ENCODE measurements around the gene BBS9.

BBS9 gene

DNA sequence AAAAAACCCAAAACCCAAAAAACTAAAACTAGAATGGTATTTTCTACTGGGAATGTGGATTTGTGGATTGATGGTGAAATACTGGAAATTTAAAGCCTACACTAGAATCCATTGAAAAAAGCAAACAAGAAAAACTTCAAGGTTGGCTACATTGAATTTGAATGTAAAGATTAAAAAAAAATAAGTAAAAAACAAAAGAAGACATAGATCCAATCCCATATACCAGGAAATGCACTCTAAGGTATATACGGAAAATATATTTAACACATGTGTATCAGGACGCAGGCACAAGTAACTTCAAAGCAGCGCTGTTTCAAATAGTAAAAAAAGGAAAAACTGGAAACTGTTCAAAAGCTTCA, 754 bp upstream of the BBS9 start:
- no peak for DNase-seq

DNA sequence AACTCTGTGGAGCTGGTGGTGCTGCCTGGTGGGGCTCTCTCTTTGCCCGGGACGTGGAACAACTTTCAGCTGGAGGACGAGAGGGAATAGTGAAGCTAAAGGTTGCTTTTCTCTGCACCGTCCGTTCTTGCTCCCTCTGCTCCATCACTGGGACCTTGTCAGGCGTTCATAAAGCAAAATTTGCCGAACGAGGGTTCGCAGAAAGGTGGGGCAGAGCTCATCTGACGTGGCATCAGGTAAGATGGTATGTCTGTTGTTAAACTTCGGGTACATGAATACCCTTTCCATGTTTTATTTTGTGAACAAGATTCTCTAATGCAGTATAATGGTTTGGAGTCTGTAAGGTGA, 416 bp downstream of the BBS9 start:
- no peak for DNase-seq

DNA sequence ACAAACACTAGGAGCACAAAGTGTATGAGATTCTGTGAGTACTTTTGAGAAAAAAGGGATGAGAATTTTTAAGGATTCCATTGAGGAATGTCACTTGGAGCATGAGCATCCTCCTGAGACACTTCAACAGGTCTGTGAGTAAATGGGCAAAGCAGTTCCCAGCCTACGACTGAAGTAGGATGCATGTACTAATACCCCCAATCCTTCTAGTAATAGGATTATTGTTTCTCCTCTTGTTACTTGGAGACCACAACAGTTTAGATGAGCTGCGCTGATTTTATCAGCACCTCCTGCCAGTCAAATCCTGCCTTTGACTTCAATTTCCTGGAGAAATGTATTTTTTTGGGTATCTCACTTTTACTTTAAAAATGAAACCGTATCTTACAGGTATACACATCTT, 820 bp downstream of the BBS9 start:
- no peak for DNase-seq

DNA sequence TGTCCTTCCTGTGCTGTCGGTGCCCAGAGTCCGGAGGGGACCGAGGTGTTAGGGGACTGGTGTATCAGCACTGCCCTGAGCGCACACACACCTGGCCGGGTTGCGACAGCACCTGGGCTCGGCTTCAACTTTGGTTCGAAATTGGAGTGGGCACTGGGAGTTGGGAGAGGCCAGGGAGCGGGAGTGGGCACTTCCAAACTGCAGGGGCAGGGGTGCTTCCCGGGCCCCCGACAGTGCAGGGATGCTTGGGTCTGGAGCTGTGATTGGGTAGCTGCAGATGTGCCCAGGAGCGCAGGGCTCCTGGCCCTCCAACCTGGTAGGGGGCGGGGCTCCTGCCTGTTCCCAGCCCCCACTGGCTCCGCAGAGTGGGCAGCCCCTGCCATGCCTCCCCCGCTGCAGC, 7.7 kb downstream of the BBS9 start:
- no peak for DNase-seq

DNA sequence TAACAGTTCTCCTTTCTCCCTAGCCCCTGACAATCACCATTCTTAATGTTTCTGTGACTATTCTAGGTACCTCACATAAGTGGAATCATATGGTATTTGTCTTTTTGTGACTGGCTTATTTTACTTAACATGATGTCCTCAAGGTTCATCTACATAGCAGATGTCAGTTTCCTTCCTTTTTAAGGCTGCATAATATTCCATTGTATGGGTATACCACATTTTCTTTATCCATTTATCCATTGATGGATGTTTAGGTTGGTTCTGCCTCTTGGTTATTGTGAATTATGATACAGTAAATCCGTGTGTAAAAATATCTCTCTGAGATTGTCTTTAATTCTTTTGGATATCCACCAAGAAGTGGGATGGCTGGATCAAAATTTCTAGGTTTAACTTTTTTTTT, 13.2 kb downstream of the BBS9 start:
- no peak for DNase-seq

DNA sequence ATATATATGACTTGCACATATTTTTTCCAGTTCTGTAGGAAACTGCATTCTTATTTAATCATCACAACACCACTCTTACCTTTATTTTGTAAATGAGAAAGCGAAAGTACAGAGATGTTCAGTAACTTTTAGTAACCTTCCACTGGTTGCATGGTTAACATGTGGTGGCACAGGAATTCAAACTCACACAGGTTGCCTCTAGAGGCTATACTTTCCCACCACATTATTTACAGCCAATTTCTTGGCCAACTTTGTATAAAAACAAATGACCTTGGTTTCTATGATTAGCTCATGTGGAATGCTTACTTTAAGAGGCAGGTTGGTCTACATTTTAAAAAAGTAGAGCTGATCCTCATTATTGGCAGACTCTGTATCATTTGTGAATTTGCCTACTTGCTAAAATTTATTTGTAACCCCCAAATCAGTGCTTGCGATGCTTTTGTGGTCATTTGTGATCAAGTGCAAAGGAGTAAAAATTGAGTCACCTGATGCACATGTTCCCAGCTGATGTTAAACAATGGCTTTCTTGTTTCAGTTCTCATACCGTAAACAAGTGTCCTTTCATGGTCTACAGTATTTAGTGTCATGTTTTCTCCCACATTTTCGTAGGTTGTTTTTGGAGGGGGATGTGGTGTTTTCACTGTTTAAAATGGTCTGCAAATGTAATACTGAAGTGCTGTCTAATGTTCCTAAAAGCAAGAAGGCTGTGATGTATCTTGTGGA, 14.8 kb downstream of the BBS9 start:
- DNase-seq: no peak

DNA sequence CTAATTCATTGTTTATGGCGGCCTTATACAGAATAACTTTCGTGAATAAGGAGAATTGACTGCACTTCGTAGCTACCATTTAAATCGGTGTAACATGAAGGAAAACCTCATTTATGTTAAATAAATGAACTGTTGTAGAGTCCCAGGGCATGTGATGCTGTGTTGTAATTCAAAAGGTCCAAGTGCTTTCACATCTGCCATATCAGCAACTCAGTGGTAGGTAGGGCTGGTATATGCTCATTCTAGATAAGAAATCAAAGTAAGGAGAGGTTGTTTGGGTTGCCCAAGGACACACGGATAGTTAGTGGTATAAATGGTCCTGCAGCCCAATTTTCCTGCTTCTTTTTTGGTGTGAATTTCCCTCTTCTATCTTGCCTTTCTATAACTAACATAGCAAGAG, 15.8 kb downstream of the BBS9 start:
- no peak for DNase-seq

DNA sequence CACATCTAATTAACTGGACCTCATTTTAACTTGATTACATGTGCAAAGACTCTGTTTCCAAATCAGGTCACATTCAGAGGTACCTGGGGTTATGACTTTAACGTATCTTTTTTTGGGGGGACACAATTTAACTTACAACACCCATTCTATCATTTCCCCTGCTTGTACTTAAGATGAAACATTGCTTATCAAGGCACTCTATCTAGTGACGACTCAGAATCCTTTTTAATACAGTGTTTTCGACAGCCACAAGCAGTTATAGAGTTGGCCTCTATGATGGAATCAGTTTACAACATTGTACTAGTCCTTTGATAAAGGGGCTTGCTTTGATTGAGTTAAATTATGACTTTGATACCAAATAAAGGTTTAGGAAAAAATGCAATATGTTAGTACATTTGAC, 22.7 kb downstream of the BBS9 start:
- no peak for DNase-seq

DNA sequence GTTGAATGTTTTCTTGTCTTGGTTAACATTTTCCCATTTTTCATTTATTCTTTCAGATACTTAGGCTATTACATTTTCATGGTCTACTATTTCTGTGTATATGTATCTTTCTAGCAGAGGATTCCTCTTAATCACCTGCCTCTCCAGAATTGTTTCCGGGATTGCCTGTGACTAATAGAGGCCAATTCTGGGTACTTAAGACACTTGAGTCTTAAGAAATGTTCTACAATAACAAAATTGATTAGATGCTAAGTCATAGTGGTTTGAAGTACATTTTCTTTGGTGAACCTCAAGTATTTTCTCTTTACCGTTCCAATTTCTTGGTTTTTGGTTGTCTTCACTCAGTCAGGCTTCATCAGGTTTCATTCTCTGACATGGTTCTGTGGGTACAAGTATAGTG, 26.4 kb downstream of the BBS9 start:
- no peak for DNase-seq

DNA sequence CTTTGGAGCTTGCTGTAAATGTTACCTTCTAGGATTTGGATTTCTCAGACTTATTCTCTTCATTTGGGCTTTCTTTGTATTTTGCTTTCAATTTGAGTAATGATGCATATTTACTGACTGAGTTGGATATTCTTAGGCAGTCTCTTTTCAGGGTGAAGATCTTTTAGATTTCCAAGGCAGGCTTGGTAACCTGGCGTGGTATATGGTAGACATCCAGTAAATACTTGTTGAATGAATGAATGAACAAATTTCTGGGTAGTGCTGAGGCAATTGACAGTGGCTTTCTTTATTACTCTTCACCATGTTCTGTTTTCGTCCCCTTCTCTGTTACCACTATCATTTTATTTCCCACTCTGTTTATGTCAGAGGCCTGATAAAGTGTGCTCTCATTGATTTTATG, 27.1 kb downstream of the BBS9 start:
- DNase-seq: no peak

DNA sequence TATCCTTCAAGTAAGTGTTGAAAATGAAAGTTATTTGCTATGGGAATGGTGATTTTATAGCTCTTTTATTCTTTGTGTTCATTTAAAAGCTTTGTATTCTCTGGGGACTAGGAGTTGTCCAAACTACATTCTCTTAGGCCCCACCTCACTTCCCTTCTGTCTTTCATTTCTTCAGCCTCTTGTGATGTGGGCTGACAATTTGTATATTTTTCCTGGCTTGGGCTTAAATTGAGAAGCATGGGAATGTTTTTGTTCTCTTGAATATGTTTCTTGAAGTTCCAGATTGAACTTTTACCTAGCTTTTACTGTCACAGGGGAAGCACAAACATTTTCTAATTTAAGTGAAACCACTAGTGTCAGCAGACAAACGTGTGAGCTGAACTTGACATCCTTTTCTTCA, 27.9 kb downstream of the BBS9 start:
- no peak for DNase-seq

DNA sequence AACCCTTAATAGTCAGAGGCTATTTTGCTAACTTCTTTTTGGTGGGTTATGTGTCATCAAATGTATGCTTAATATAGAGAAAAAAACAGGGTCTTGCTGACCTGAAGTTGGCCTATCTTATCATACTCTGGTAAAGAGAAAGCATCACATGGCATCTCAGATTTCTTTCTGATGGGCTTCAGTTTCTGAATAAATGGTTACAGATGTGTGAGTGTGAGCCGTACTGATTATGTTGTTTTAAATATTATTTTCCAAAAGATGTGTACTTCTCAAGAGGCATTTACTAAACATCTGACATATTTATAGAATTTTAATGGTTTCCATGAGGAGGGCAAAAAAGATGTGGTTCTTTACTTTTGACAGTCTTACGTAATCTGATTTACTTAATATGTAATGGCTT, 28.4 kb downstream of the BBS9 start:
- no peak for DNase-seq

DNA sequence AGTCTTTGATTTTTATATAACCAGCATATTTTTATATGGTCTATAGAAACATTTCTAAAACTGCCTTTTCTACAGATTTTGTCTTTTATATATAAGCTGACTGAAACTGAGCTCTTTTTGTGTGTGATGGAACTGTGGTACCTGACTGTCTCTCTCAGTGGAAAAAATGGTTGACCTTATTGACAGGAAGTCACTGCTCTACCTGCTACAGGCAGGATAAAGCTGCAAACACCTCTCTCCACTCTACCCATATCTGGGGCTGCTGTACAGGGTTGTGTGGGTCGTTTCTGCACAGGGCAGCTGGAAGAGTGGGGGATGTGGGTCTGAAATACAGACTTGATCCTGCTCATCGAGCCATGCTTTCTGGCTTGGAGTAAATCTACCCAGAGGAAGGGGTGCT, 48.5 kb downstream of the BBS9 start:
- DNase-seq: no peak

DNA sequence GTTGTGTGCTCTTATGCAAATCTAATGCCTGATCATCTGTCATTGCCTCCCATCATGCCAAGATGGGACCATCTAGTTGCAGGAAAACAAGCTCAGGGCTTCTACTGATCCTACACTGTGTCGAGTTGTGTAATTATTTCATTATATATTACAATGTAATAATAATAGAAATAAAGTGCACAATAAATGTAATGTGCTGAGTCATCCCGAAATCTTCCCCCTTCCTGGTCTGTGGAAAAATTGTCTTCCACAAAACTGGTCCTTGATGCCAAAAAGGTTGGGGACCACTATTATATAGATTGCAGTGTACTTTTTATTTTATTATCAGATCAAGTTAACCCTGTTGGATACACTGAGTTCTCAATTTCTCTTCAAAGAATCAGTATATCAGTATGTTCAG, 50.2 kb downstream of the BBS9 start:
- no peak for DNase-seq

DNA sequence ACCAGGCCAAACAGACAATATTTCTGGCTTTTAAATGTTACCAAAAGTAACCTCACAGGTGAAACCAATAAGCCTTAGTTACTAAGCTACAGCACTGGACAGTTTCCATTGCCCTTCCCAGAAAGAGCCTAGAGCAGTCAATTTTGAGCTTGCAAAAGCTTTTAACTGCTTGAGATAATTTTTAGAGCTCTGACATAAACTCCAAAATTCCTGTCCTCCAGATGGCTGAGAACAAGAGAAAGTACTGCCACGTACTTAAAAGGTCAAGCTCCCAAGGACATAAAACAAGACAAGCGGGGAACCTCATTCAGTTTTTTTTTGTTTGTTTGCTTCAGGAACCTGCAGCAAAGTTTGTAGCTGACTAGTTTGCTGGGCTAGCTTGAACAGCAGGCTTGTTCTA, 54.1 kb downstream of the BBS9 start:
- DNase-seq: no peak

DNA sequence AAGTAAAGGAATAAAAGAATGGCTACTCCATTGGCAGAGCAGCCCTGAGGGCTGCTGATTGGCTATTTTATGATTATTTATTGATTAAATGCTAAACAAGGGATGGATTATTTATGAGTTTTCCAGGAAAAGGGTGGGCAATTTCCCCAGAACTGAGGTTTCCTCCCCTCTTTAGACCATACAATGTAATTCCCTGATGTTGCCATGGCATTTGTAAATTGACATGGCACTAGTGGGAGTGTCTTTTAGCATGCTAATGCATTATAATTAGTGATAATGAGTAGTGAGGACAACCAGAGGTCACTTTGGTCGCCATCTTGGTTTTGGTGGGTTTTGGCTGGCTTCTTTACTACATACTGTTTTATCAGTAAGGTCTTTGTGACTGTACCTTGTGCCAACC, 55.5 kb downstream of the BBS9 start:
- DNase-seq: no peak

DNA sequence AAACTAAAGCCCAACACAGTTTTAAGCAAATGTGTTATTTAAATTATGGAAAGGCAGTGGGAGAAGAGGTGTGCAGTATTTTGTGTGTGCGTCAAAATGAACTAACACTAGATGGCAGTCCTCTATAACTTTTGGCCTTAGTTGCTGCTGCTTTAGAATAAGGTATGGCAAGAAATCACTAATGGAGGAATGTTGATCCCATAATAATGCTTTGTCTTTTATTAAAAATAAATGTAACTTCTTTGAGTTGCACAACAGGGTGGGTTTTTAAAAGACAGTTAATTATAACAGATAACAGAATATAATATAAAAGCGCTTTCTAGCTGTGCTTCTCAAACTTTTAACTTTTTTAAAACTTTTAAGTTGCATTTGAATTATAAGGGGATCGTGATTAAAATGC, 56.4 kb downstream of the BBS9 start:
- no peak for DNase-seq

DNA sequence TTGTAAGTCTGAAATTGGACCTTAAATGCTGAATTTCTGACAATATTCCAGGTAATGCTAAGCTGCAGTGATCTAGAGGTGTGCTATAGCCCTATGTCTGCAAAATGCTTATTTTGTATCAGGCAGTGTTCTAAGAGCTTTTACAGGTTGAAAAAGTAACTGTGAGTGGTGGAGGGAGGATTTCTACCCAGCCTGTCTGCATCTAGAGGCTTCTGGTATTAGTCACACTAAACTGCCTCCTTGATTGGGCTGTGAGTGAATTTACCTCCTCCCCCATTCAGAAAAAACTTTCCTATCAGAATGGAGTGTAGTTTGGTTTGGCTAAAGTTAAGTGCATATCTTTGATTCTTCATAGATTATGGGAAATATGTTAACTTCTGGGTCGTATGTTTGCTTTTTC, 56.8 kb downstream of the BBS9 start:
- no peak for DNase-seq

DNA sequence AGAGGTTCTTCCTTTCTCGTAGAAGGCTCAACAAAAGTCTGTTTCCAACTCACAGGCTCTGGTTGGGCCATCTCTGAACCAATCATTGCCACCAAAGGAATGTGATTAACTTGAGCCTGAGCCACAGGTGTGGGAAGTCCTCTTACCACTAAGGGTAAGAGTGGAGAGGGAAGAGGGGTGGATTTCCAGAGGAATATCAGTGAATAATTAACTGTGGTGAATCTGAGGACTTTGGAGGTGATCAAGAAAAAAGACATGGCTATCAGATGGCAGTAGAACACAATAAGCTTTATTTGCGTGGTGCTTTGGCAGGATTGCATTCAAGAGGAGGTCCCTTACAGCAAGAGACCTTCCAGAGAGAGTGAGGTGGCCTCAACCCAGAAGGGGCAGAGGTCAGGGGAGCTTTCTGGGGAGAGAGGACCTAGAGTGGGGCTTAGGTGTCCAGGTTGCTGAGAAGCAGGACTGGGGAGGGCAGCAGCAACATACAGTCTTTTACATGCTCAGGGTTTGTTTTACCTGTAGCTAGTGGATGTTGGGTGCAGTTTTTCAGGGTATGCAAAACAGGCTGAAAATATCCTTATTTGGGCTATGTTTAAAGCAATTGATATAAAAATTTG, 61.4 kb downstream of the BBS9 start:
- no peak for DNase-seq

DNA sequence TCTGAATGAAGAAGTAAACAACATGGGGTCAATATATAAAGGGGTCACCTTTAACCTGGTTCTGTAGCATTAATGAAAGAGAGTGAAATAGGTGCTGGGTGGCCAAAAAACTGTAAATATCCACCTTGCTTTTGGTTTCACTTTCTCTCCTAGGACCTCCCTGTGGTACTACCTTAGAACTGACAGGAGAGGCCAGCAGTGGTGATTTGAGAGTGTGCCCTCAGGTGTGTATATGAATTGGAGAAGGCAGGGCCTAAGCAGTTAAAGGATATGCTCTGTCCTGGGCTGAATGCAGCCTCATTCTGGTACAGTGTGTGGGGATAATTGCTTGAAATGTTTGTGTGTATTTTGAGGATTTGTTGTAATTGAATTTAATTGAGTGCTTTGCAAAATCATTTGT, 62.0 kb downstream of the BBS9 start:
- DNase-seq: no peak

DNA sequence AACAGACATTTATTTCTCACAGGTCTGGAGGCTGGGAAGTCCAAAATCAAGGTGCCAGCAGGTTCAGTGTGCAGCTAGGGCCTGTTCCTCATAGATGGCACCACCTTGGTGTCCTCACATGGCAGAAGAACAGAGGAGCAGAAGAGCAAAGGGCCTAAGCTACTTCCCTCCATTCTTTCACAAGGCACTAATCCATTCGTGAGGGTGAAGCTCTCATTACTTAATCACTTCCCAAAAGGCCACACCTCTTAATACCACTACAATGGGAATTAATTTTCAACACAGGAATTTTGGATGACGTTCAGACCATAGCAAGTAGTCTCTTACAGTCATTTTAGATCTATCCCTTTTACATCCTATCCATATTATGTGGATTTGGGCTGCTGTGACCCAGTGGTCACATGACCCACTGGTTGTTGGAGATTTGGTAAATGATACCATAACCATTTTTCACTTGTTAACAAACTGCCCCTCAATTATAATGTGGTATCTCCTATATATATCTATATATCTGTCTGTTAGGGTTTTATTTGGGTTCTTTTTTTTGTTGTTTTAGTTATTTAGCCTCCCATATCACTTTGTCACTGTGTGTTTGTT, 63.4 kb downstream of the BBS9 start:
- no peak for DNase-seq

DNA sequence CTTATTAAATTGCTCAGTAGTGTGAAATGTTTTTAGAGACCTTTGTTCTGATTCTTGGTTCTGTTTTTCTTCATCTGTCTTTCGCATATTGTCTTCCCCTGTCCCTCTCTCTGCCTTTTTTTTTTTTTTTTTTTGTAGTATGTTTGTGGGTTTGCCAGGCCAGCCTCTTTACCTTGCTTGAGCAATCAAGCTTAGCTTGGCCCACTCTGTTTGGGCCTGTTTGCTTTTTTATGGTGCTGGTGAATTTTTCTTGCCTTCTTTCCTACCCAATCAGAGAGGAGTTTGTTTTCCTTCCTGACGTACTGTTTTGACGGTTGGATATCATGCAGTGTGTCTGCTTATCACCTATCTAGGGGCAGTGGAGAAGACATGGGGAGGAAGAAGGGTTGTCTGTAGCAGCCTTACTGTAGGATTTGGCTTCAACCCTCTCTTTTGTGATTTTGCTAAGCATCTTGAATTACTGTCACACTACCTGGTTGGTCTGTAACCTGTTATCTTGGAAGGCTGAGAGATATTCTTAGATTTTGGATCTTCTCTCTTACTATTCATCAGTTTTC, 64.0 kb downstream of the BBS9 start:
- no peak for DNase-seq

DNA sequence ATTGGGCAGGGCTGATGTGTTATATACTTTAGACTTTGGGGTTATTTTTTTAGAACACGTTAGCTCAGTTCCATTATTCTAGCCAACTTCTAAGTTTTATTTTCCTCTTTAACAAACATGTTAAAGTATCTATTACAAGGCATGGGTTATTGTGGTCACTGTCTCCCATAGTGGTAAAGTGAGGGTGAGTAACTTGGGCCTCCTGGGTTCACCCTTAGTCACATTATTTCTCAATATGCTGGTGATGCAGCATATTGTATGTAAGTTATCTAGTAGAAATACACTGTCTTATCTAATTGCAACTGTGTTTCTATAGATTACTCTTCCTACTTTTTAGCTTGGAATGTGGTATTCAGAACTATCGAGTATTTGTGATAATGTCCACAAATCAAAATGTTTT, 65.9 kb downstream of the BBS9 start:
- DNase-seq: no peak

DNA sequence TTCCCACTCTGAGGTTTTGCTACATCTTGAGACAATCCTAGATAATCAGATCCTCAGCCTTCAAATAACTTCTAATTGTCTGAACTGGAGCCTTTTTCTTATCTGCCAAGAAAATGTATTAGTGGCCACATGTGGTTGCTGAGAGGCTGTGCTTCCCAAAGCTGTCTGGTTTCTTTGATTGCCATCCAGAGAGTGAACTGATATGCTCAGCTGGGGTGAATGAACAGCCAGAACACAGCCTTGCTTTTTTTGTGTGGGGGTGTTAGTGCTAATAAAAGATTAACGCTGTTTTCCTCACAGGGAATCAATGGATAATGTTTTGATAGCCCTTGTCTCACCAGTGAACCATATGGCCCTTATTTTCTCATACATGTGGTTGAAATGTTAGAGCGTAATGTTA, 66.9 kb downstream of the BBS9 start:
- no peak for DNase-seq

DNA sequence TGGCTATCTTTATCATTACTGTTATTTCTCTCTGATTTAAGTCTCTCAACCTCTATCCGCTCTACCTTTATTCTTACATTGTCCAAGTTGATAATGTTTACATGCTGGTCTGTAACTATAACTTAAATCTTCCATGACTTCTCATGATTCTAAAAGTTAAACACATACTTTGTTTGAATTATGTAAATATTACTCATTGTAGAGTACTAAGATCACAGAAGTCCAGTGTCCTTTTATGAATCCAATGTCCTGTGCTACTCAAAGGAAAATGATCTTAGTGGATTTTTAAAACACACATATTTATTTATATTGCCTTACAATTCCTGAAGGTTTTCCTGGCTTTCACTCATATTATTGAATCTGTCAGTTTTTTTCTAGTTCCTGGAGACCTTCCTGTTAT, 70.9 kb downstream of the BBS9 start:
- DNase-seq: no peak
